Natural killer cell treated with Interleukin-12 subunit alpha and Interleukin-12 subunit beta and Interleukin-15 and Interleukin-18, amount 100 ng/mL, for 72 hours (primary cell): ENCODE results near the gene DLG1. TPM values are rescaled to one million over a fixed set of nuclear protein-coding genes. Genes with fewer than 3 reads are reported as not detected.
A peak's percentile ranks its signal among the peaks of the same experiment; 100 is the strongest.

Experiments
- ATAC-seq, 2 donors: fragments of 150-1000 bp; cut with Tn5 transposase in 1 of 2; sonication (Bioruptor Pico), chemical (Tn5 transposase) in 1 of 2; 2 replicates each; pipeline ENCODE4 v1.10.0; 2021
- DNase-seq: peaks from one replicate; pipeline ENCODE4 v3.0.0; 2022; ENCODE audit warnings: low spot score
- H3K27ac Mint-ChIP-seq, 2 donors: 1 replicate in 1 of 2; 2 replicates in 1 of 2; pipeline ENCODE4 v1.8.0; 2022; ENCODE audit warnings: mixed read lengths in 2 of 2, mild to moderate bottlenecking in 1 of 2, moderate library complexity in 1 of 2
- H3K27me3 Mint-ChIP-seq, 2 donors: 1 replicate in 1 of 2; 2 replicates in 1 of 2; pipeline ENCODE4 v1.8.0; 2022; ENCODE audit warnings: mixed read lengths in 2 of 2
- H3K36me3 Mint-ChIP-seq: one replicate; pipeline ENCODE4 v1.8.0; 2022; ENCODE audit warnings: mixed read lengths
- H3K4me1 Mint-ChIP-seq, 2 donors: 1 replicate in 1 of 2; 2 replicates in 1 of 2; pipeline ENCODE4 v1.8.0; 2022; ENCODE audit warnings: low read depth in 2 of 2, mixed read lengths in 2 of 2, mild to moderate bottlenecking in 1 of 2
- H3K4me3 Mint-ChIP-seq: one replicate; pipeline ENCODE4 v1.8.0; 2022; ENCODE audit warnings: mixed read lengths
- H3K9me3 Mint-ChIP-seq: 2 replicates; pipeline ENCODE4 v1.8.0; 2022; ENCODE audit warnings: mixed read lengths
- total RNA-seq, 2 donors: library from RNA; stranded (reverse); gene quantifications; one replicate each; pipeline ENCODE4 v1.2.3, GENCODE V29; 2022

Gene DLG1
- total RNA-seq, 2 donors from 2014 or later = 76.5 to 121 TPM

DNA sequence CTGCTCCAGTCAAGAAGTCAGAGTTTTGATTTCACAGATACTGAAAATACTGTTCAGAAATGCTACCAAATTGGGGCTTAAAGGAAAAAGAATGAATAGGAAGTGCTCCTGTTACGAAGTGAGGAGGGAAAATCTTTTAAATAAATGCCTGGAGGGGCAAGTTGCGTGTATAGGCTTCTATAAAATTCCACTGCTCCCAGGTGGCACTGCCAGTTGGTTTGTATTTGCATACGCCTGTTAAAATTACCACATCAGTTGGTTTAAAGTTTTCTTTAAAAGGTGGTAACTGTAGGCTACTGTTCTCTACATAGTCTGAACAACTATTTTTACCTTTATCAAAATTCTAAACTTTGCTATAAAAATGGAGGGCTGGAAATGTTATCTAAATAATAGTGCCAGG, 123.5 kb downstream of the DLG1 start:
- Mint-ChIP-seq H3K9me3 (no peaks in the 10 kb centered on the region), H3K27me3 (no peaks in the 10 kb centered on the region), H3K36me3 (no peaks in the 10 kb centered on the region), H3K4me3 (no peak overlapping the region), H3K4me1 (peaks cover 12 to 13% of the 10 kb centered on the region in 2 donors), H3K27ac (no peak overlapping the region)
- DNase-seq (no peak), ATAC-seq (no peak)

DNA sequence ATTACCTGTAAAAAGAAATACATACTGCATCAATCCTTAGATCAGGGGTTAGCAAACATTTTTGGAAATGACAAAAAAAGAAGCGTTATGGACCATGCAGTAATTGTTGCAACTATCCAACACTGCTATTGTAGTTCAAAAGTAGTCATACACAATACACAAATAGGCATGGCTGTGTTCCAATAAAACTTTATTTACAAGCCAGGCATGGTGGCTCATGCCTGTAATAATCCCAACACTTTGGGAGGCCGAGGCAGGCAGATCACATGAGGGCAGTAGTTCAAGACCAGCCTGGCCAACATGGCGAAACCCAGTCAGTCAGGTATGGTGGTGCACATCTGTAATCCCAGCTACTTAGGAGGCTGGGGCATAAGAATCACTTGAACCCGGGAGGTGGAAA, 124.8 kb downstream of the DLG1 start:
- no peaks in the 10 kb centered on the region for H3K27me3 Mint-ChIP-seq
- DNase-seq = no peak
- ATAC-seq = no peak
- no peaks in the 10 kb centered on the region for H3K9me3 Mint-ChIP-seq
- H3K36me3 Mint-ChIP-seq = no peaks in the 10 kb centered on the region
- H3K4me3 Mint-ChIP-seq = no peak overlapping the region
- H3K4me1 Mint-ChIP-seq = peaks cover 13 to 15% of the 10 kb centered on the region in 2 donors
- no peak overlapping the region for H3K27ac Mint-ChIP-seq

DNA sequence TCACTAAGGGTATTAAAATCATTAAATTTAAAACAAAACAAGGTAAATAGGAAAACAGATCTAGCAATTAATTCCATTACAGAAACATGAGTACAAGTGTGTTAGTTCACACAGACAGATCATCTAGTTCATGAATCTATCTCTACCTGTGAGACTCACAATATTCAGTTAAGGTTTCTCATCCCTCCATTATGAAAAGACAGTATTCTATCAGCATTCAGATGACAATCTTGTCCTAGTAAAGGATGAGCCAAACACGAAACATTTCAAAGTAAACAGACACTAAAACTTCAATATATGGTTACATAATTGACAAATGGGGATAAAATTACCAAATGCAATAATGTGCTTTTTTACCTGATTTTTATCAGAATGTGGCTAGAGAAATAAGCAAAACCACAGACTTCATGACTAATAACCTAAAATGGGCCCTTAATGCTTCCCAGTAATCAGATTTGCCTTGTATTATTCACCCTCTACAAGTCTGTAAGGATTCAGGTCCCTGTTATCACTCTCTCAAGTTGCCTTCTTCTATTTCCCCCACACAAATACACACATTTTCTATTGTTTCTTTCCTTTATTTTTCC, 126.8 kb downstream of the DLG1 start:
- Mint-ChIP-seq H3K9me3 (no peaks in the 10 kb centered on the region), H3K36me3 (no peaks in the 10 kb centered on the region), H3K27me3 (no peaks in the 10 kb centered on the region), H3K4me1 (peaks cover 19 to 20% of the 10 kb centered on the region in 2 donors), H3K4me3 (no peak overlapping the region), H3K27ac (no peak overlapping the region)
- DNase-seq (no peak), ATAC-seq (no peak)

DNA sequence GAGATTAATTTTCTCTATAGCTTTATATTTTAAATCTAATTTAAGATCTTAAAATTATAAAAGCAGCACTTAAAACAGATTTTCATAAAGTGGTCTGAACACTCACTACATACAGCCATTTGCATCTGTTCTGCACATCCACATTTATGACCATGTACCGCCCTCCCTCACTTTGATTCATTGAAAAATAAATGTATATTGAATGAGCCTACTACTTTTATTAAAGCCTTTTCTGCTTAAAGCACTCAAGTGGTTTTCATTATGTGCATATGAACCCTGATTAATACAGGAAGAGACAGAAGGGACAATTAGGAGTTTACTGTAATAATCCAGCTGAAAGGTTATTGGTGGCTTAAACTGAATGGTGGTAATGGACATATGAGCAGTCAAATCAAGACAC, 129.4 kb downstream of the DLG1 start:
- Mint-ChIP-seq H3K9me3 (no peaks in the 10 kb centered on the region), H3K36me3 (no peaks in the 10 kb centered on the region), H3K4me3 (no peak overlapping the region), H3K27ac (no peak overlapping the region), H3K27me3 (no peaks in the 10 kb centered on the region), H3K4me1 (peaks cover 15 to 21% of the 10 kb centered on the region in 2 donors)
- ATAC-seq (no peak), DNase-seq (no peak)

DNA sequence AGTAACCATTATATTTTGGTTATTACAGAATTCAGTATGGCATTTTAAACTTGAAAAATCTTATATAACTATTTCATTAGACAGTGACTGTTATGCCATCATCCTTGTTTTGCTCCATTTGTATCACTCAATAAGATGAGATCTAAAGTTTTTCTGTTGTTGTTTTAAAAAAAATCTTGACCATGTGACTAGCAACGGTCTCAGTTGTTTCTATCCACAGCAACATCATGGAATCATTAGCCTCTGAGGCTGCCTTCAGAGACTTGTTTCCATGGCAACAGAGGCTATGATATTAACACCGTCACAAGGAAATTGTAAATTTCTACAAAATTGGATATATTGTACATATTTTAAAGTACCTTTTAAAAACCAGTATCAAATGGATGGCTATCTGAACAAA, 129.8 kb downstream of the DLG1 start:
- ATAC-seq (no peak), DNase-seq (no peak)
- Mint-ChIP-seq H3K4me3 (no peak overlapping the region), H3K36me3 (no peaks in the 10 kb centered on the region), H3K9me3 (no peaks in the 10 kb centered on the region), H3K27ac (peak overlapping the region in 1 of 2 donors; percentile 4), H3K27me3 (no peaks in the 10 kb centered on the region), H3K4me1 (peaks cover 15 to 21% of the 10 kb centered on the region in 2 donors)

DNA sequence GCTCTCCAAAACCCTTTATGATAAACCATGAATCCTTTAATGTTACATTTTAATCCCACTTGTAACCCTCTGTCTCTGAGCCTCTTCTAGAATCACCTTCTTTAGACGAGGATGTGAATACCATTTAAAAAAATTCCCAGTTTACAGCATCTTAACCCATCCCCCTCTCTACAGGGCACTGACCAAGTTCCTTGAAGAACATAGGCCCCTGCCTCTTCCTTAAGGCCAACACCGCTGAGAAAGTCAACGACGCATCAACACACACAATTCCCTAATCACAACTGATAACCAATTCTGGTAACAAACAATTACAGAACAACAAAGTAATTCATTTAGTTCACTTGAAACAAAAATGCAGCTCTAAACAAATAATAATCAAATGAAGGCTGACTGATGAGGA, 130.3 kb downstream of the DLG1 start:
- DNase-seq (no peak), ATAC-seq (no peak)
- Mint-ChIP-seq H3K9me3 (no peaks in the 10 kb centered on the region), H3K4me1 (peaks cover 15 to 22% of the 10 kb centered on the region in 2 donors), H3K27me3 (no peaks in the 10 kb centered on the region), H3K4me3 (no peak overlapping the region), H3K27ac (peak overlapping the region in 1 of 2 donors; percentile 4), H3K36me3 (peaks cover 2% of the 10 kb centered on the region)

DNA sequence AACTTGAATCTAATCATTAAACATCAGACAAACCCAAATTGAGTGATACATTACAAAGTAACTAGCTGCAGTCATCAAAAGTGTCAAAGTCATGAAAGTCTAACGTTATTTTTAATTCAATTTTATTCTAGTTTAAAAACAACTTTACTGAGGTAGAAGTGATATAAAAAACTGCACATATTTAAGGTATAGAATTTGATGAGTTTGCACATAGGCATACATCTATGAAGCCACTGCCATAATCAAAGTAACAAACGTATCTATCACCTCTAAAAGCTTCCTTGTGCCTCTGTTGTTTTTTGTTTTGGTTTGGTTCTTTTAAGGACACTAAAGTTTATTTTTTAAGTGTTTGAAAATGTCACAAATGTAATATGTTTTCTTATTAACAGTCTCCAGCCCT, 130.9 kb downstream of the DLG1 start:
- DNase-seq = no peak
- Mint-ChIP-seq H3K27me3 (no peaks in the 10 kb centered on the region), H3K27ac (no peak overlapping the region), H3K4me1 (peaks cover 15 to 24% of the 10 kb centered on the region in 2 donors), H3K36me3 (peaks cover 4% of the 10 kb centered on the region), H3K9me3 (no peaks in the 10 kb centered on the region), H3K4me3 (no peak overlapping the region)
- no peak for ATAC-seq

DNA sequence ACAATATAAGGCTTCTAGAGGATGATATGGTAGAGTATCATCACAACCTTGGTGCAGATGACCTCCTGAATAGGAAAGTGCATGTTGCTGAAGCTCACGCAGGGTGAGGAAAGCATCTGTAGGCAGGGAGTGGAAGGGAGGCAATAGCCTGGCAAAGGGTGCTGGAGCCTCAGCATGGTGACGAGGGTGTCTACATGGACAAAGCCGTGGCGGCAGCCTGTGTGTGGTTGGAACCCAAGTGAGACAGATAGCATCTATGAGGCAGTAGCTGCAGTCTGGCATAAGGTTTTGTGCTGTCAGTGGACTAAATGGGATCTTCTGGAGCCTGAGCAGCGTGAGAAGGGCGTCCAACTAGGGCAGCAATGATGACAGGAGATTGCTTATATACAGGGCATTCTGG, 132.5 kb downstream of the DLG1 start:
- Mint-ChIP-seq H3K9me3 (no peaks in the 10 kb centered on the region), H3K4me1 (peaks cover 15 to 18% of the 10 kb centered on the region in 2 donors), H3K36me3 (peaks cover 4% of the 10 kb centered on the region), H3K27me3 (no peaks in the 10 kb centered on the region), H3K4me3 (no peak overlapping the region), H3K27ac (no peak overlapping the region)
- ATAC-seq = no peak
- DNase-seq = no peak

DNA sequence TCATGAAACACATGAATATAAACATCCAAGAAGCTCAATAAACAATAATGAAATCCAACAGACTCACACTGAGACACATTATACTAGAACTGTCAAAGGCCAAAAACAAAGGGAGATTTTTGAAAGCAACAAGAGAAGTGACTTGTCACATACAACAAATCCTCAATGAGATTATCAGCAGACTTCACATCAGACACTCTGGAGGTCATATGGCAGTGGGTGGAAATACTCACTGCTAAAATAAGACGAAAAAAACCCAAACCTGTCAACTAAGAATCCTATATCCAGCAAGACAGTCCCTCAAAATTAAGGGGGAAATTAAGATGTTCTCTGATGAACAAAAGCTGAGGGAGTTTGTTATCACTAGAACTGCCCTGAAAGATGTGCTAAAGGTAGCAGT, 143.4 kb downstream of the DLG1 start:
- no peak overlapping the region for H3K27ac Mint-ChIP-seq
- H3K4me3 Mint-ChIP-seq = no peak overlapping the region
- peaks cover 39% of the 10 kb centered on the region for H3K36me3 Mint-ChIP-seq
- peaks cover 13% of the 10 kb centered on the region for H3K9me3 Mint-ChIP-seq
- ATAC-seq (no peak), DNase-seq (no peak)
- peaks cover 0 to 5% of the 10 kb centered on the region in 2 donors for H3K4me1 Mint-ChIP-seq
- H3K27me3 Mint-ChIP-seq = no peaks in the 10 kb centered on the region

DNA sequence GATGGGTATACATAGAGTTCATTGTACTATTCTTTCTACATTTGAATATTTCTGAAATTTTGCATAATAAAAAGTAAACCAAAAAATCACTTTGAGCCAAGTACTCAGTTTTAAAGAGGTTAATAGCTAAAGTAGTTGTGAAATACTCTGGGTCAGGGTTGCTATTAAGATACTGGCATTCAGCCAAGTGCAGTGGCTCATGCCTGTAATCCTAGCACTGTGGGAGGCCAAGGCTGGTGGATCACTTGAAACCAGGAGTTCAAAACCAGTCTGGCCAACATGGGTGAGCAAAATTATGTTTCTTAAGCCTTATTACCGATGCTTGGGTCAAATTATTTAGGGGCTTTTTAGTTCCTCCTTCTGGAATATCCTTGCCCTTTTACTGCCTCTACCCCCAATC, 146.8 kb downstream of the DLG1 start:
- DNase-seq (no peak), ATAC-seq (no peak)
- no peak overlapping the region for H3K4me3 Mint-ChIP-seq
- no peaks in the 10 kb centered on the region for H3K27me3 Mint-ChIP-seq
- H3K4me1 Mint-ChIP-seq = peaks cover 4 to 6% of the 10 kb centered on the region in 2 donors
- H3K27ac Mint-ChIP-seq = no peak overlapping the region
- H3K9me3 Mint-ChIP-seq = peaks cover 9% of the 10 kb centered on the region
- peaks cover 25% of the 10 kb centered on the region for H3K36me3 Mint-ChIP-seq

DNA sequence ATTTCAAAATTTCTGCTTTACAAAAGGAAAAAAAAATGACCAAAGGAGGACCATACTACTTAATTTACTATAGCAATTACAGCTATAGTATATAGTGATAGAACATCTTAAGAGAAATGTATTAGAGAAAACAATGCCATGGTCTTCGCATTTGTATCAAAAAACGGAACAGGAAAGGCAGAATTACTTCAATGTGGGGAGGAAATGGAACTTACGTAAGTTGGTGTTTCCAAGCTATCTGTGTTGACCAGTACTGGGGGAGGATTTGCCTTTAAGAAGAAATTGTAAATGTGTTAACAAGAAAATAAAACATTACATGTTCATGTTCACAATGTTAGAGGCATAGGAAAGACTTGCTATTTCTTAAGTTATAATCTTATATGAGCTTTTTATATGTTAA, 148.9 kb downstream of the DLG1 start:
- peaks cover 8% of the 10 kb centered on the region for H3K36me3 Mint-ChIP-seq
- no peak for ATAC-seq
- H3K9me3 Mint-ChIP-seq = peaks cover under 1% of the 10 kb centered on the region
- H3K4me3 Mint-ChIP-seq = no peak overlapping the region
- H3K4me1 Mint-ChIP-seq = peaks cover 6 to 11% of the 10 kb centered on the region in 2 donors
- DNase-seq = no peak
- no peaks in the 10 kb centered on the region for H3K27me3 Mint-ChIP-seq
- no peak overlapping the region for H3K27ac Mint-ChIP-seq

DNA sequence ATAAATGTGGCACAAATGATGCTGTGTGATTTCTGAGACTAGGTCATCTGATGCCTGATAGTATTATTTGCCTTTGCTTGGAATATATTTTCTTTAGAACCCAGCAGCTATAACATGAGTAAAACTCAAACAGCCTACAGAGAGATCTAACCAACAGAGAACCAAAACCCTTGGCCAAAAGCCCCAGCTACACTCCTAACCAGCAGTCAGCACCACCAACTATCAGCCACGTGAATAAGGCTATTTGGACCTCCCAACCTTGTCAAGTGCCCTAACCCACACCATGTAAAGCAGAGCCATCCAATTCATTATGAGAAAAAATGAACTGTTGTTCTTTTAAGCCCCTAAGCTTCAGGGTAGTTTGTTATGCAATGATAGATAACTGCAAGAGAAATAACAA, 154.2 kb downstream of the DLG1 start:
- H3K27ac Mint-ChIP-seq = no peak overlapping the region

DNA sequence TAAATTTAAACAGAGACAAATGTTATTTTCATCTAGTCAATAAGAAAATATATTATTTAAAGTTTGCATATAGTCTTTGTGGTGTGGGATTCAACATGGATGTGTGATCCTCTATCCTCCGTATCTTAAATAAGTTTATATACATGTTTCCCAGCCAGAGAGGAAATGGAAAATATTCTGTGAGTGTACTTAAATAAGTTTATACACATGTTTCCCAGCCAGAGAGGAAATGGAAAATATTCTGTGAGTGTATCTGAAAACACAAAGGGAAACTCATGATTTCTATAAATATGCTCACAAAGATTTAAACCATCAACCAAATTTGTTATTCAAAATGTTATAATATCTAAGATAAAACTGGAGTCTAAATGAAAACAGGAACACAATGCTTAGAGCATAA, 158.8 kb downstream of the DLG1 start:
- no peaks in the 10 kb centered on the region for H3K27me3 Mint-ChIP-seq
- H3K27ac Mint-ChIP-seq = no peak overlapping the region
- ATAC-seq (no peak), DNase-seq (no peak)
- no peak overlapping the region for H3K4me3 Mint-ChIP-seq
- H3K36me3 Mint-ChIP-seq = peaks cover 29% of the 10 kb centered on the region
- peaks cover 4% of the 10 kb centered on the region for H3K9me3 Mint-ChIP-seq
- H3K4me1 Mint-ChIP-seq = peaks cover 6 to 8% of the 10 kb centered on the region in 2 donors

More for the DNA sequence above, 154.2 kb downstream of the DLG1 start:
- H3K4me1 Mint-ChIP-seq = peaks cover 12 to 16% of the 10 kb centered on the region in 2 donors
- ATAC-seq (no peak), DNase-seq (no peak)
- no peaks in the 10 kb centered on the region for H3K27me3 Mint-ChIP-seq
- no peaks in the 10 kb centered on the region for H3K9me3 Mint-ChIP-seq
- no peak overlapping the region for H3K4me3 Mint-ChIP-seq
- H3K36me3 Mint-ChIP-seq = peaks cover 6% of the 10 kb centered on the region

DNA sequence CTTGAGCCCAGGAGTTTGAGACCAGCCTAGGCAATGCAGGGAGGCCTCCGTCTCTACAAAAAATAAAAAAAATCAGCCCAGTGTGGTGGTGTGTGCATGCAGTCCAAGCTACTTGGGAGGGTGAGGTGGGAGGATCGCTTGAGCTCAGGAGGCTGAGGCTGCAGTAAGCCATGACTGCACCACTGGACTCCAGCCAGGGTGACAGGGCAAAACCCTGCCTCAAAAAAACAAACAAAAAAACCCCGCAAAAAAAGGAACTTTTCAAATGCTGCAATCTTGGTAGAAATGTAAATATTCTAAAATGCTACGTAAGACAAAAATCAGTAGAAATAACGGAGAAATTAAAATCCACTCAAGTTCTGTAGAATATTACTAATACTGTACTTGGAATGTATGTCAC, 160.7 kb downstream of the DLG1 start:
- ATAC-seq = no peak
- Mint-ChIP-seq H3K27me3 (no peaks in the 10 kb centered on the region), H3K27ac (no peak overlapping the region), H3K36me3 (peaks cover 38% of the 10 kb centered on the region), H3K9me3 (peaks cover 4% of the 10 kb centered on the region), H3K4me3 (no peak overlapping the region), H3K4me1 (peaks cover 0 to 7% of the 10 kb centered on the region in 2 donors)
- DNase-seq = no peak

DNA sequence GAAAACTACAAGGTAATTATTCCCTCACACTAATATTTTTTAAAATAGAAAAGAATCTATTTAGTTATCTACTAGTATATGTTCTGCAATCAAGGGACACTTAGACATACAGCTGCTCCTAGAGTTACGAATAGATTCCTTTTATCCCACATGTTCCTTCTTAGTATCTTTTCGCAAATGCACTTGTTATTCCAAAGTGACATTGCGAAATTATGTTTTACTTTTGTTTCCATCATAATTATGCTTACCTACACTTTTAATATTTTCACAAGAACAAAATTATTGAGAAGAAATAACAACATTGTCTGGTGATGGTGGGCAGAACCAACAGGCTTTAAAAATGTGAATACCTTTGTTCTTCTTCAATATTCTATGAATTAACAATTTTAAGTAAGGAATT, 161.7 kb downstream of the DLG1 start:
- H3K36me3 Mint-ChIP-seq = peaks cover 41% of the 10 kb centered on the region
- H3K9me3 Mint-ChIP-seq = peaks cover 4% of the 10 kb centered on the region

More for the DNA sequence above, 161.7 kb downstream of the DLG1 start:
- DNase-seq = no peak
- Mint-ChIP-seq H3K4me1 (peaks cover 0 to 7% of the 10 kb centered on the region in 2 donors), H3K4me3 (no peak overlapping the region), H3K27me3 (no peaks in the 10 kb centered on the region), H3K27ac (no peak overlapping the region)
- ATAC-seq = no peak
